HEK293 (cell line): ENCODE data around the gene VAT1L.

Experiments
- MYNN ChIP-seq: fragments of 450-650 bp; formaldehyde crosslinking; IDR thresholded peaks from 2 replicates; pipeline ENCODE4 v1.5.1; 2016; ENCODE audit warnings: missing biosample characterization, missing genetic modification characterization, borderline replicate concordance
- YY1 ChIP-seq: fragments of 450-650 bp; formaldehyde crosslinking; IDR thresholded peaks from 2 replicates; pipeline ENCODE4 v1.5.1; 2018; ENCODE audit warnings: missing biosample characterization, missing genetic modification characterization
- ZNF138 ChIP-seq: fragments of 450-650 bp; formaldehyde crosslinking; IDR thresholded peaks from 2 replicates; pipeline ENCODE4 v1.5.1; 2016; ENCODE audit warnings: missing biosample characterization, missing genetic modification characterization, borderline replicate concordance
- ZNF174 ChIP-seq: fragments of 450-650 bp; formaldehyde crosslinking; IDR thresholded peaks from 2 replicates; pipeline ENCODE4 v1.5.0; 2017; ENCODE audit warnings: missing biosample characterization, mild to moderate bottlenecking, missing genetic modification characterization
- ZNF2 ChIP-seq: fragments of 450-650 bp; formaldehyde crosslinking; IDR thresholded peaks from 2 replicates; pipeline ENCODE4 v1.5.1; 2016; ENCODE audit warnings: missing biosample characterization, missing genetic modification characterization
- ZNF23 ChIP-seq: fragments of 450-650 bp; formaldehyde crosslinking; IDR thresholded peaks from 2 replicates; pipeline ENCODE4 v1.5.1; 2016; ENCODE audit warnings: missing biosample characterization, missing genetic modification characterization, borderline replicate concordance
- ZNF24 ChIP-seq: fragments of 450-650 bp; formaldehyde crosslinking; IDR thresholded peaks from 2 replicates; pipeline ENCODE4 v1.5.1; 2016; ENCODE audit warnings: missing biosample characterization, missing genetic modification characterization
- ZNF274 ChIP-seq, 2 experiments: fragments of 200-500 bp in 1 of 2; fragments of 450-650 bp in 1 of 2; sonication (Bioruptor generic) in 1 of 2; formaldehyde crosslinking in 1 of 2; IDR thresholded peaks; 2 replicates each; pipeline versions ENCODE4 v1.5.1 to v1.6.1; 2014 to 2016; ENCODE audit warnings: borderline replicate concordance in 1 of 2, inconsistent platforms in 1 of 2, low read length in 1 of 2, missing biosample characterization in 1 of 2, missing genetic modification characterization in 1 of 2
- TF ChIP-seq, protein P1 (sequence below): fragments of 450-650 bp; formaldehyde crosslinking; IDR thresholded peaks from 2 replicates; pipeline ENCODE4 v1.5.1; 2016; ENCODE audit warnings: missing biosample characterization, missing genetic modification characterization
- TF ChIP-seq, protein P2 (sequence below): fragments of 450-650 bp; formaldehyde crosslinking; IDR thresholded peaks from 2 replicates; pipeline ENCODE4 v1.5.1; 2016; ENCODE audit warnings: missing biosample characterization, missing genetic modification characterization
- TF ChIP-seq, protein P3 (sequence below): fragments of 450-650 bp; IDR thresholded peaks from 2 replicates; pipeline ENCODE4 v1.5.1; 2018; ENCODE audit warnings: missing biosample characterization, missing genetic modification characterization
- TF ChIP-seq, protein P4 (sequence below): fragments of 450-650 bp; formaldehyde crosslinking; IDR thresholded peaks from 2 replicates; pipeline ENCODE4 v1.5.1; 2016; ENCODE audit warnings: missing biosample characterization, missing genetic modification characterization

DNA sequence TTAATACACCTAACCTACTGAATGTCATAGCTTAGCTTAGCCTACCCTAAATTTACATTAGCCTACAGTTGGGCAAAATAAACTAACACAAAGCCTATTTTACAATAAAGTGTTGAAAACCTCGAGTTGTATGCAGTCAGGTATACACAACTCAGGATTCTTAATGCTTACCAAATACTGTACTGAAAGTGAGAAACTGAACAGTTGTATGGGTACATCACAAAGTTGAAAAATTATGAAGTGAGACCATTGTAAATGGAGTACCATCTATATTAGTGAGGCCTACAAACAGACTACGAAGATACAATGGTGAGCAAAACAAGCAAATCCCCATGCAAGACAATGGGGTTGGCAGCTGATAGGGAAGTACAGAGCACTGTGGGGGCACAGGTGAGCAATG, 79.7 kb downstream of the VAT1L start:
- TF ChIP-seq, protein P1, sequence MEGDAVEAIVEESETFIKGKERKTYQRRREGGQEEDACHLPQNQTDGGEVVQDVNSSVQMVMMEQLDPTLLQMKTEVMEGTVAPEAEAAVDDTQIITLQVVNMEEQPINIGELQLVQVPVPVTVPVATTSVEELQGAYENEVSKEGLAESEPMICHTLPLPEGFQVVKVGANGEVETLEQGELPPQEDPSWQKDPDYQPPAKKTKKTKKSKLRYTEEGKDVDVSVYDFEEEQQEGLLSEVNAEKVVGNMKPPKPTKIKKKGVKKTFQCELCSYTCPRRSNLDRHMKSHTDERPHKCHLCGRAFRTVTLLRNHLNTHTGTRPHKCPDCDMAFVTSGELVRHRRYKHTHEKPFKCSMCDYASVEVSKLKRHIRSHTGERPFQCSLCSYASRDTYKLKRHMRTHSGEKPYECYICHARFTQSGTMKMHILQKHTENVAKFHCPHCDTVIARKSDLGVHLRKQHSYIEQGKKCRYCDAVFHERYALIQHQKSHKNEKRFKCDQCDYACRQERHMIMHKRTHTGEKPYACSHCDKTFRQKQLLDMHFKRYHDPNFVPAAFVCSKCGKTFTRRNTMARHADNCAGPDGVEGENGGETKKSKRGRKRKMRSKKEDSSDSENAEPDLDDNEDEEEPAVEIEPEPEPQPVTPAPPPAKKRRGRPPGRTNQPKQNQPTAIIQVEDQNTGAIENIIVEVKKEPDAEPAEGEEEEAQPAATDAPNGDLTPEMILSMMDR (tag by site-specific recombination): no peak
- no peak for TF ChIP-seq ZNF24 (tag by site-specific recombination)
- no peak for TF ChIP-seq ZNF2
- no peak for TF ChIP-seq YY1 (tag by site-specific recombination)
- TF ChIP-seq, protein P2, sequence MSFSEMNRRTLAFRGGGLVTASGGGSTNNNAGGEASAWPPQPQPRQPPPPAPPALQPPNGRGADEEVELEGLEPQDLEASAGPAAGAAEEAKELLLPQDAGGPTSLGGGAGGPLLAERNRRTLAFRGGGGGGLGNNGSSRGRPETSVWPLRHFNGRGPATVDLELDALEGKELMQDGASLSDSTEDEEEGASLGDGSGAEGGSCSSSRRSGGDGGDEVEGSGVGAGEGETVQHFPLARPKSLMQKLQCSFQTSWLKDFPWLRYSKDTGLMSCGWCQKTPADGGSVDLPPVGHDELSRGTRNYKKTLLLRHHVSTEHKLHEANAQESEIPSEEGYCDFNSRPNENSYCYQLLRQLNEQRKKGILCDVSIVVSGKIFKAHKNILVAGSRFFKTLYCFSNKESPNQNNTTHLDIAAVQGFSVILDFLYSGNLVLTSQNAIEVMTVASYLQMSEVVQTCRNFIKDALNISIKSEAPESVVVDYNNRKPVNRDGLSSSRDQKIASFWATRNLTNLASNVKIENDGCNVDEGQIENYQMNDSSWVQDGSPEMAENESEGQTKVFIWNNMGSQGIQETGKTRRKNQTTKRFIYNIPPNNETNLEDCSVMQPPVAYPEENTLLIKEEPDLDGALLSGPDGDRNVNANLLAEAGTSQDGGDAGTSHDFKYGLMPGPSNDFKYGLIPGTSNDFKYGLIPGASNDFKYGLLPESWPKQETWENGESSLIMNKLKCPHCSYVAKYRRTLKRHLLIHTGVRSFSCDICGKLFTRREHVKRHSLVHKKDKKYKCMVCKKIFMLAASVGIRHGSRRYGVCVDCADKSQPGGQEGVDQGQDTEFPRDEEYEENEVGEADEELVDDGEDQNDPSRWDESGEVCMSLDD (tag by site-specific recombination): no peak
- TF ChIP-seq ZNF138: no peak
- TF ChIP-seq ZNF23 (tag by site-specific recombination): no peak
- TF ChIP-seq ZNF274 (IDR thresholded peaks at IDR 0.05; ENCODE audit: low read length): no peak
- no peak for TF ChIP-seq ZNF274 (tag by site-specific recombination; IDR thresholded peaks at IDR 0.05; ENCODE audit: borderline replicate concordance)
- TF ChIP-seq, protein P3, sequence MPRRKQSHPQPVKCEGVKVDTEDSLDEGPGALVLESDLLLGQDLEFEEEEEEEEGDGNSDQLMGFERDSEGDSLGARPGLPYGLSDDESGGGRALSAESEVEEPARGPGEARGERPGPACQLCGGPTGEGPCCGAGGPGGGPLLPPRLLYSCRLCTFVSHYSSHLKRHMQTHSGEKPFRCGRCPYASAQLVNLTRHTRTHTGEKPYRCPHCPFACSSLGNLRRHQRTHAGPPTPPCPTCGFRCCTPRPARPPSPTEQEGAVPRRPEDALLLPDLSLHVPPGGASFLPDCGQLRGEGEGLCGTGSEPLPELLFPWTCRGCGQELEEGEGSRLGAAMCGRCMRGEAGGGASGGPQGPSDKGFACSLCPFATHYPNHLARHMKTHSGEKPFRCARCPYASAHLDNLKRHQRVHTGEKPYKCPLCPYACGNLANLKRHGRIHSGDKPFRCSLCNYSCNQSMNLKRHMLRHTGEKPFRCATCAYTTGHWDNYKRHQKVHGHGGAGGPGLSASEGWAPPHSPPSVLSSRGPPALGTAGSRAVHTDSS (tag by site-specific recombination): no peak
- TF ChIP-seq ZNF174 (tag by site-specific recombination): no peak
- TF ChIP-seq, protein P4, sequence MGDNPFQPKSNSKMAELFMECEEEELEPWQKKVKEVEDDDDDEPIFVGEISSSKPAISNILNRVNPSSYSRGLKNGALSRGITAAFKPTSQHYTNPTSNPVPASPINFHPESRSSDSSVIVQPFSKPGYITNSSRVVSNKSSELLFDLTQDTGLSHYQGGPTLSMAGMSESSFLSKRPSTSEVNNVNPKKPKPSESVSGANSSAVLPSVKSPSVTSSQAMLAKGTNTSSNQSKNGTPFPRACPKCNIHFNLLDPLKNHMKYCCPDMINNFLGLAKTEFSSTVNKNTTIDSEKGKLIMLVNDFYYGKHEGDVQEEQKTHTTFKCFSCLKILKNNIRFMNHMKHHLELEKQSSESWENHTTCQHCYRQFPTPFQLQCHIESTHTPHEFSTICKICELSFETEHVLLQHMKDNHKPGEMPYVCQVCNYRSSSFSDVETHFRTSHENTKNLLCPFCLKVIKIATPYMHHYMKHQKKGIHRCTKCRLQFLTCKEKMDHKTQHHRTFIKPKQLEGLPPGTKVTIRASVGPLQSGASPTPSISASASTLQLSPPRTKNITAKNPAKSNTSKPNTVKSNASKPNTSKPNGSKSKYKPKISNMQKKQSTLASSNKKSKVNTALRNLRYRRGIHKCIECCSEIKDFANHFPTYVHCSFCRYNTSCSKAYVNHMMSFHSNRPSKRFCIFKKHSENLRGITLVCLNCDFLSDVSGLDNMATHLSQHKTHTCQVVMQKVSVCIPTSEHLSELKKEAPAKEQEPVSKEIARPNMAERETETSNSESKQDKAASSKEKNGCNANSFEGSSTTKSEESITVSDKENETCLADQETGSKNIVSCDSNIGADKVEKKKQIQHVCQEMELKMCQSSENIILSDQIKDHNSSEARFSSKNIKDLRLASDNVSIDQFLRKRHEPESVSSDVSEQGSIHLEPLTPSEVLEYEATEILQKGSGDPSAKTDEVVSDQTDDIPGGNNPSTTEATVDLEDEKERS (tag by site-specific recombination): no peak
- no peak for TF ChIP-seq MYNN
